HEK293 (cell line): Measurements from ENCODE around the gene ZFAND2B.

ENCODE experiments used
- CTCF ChIA-PET: fragments of 350-600 bp; formaldehyde crosslinking; extraction: SDS; loops from one replicate; lab custom pipeline; 2021; ENCODE audit warnings: antibody characterized with exemption; lab: Yijun Ruan, JAX
- POLR2A ChIA-PET: fragments of 300-600 bp; formaldehyde crosslinking; extraction: SDS; loops from one replicate; lab custom pipeline; 2020; ENCODE audit warnings: antibody characterized with exemption, inconsistent platforms; lab: Yijun Ruan, JAX
- H3K27ac ChIP-seq: fragments of 200-500 bp; sonication (Bioruptor generic); 2 replicates; pipeline ENCODE4 v1.5.1; 2014; ENCODE audit warnings: low read depth, low read length, control low read depth, inconsistent platforms; ENCODE audit errors: extremely low read depth
- H3K36me3 ChIP-seq, 2 experiments: fragments of 200-500 bp in 1 of 2; sonication (Bioruptor generic) in 1 of 2; 1 replicate in 1 of 2; 2 replicates in 1 of 2; pipeline ENCODE4 v1.5.1; 2014 to 2017; ENCODE audit warnings: inconsistent platforms in 2 of 2, low read length in 2 of 2; ENCODE audit not compliant: control insufficient read depth in 2 of 2, insufficient read depth in 1 of 2
- H3K4me1 ChIP-seq: fragments of 200-500 bp; sonication (Bioruptor generic); 2 replicates; pipeline ENCODE4 v1.5.1; 2014; ENCODE audit warnings: mild to moderate bottlenecking, low read length, inconsistent platforms; ENCODE audit not compliant: control insufficient read depth, insufficient read depth
- H3K4me3 ChIP-seq: 2 replicates; pipeline ENCODE4 v1.5.1; 2011; ENCODE audit warnings: low read depth, mild to moderate bottlenecking, control low read depth, low read length, moderate library complexity
- H3K9me3 ChIP-seq: fragments of 200-500 bp; sonication (Bioruptor generic); 2 replicates; pipeline ENCODE4 v1.5.1; 2014; ENCODE audit warnings: low read depth, low read length, inconsistent platforms; ENCODE audit not compliant: control insufficient read depth, insufficient read depth
- KLF1 ChIP-seq: fragments of 450-650 bp; formaldehyde crosslinking; IDR thresholded peaks from 2 replicates; pipeline ENCODE4 v1.5.1; 2016; ENCODE audit warnings: missing biosample characterization, missing genetic modification characterization
- REPIN1 ChIP-seq: fragments of 450-650 bp; formaldehyde crosslinking; IDR thresholded peaks from 2 replicates; pipeline ENCODE4 v1.5.1; 2017; ENCODE audit warnings: missing biosample characterization, missing genetic modification characterization, low read depth
- ZIC2 ChIP-seq: fragments of 450-650 bp; formaldehyde crosslinking; IDR thresholded peaks from 2 replicates; pipeline ENCODE4 v1.5.1; 2016; ENCODE audit warnings: missing biosample characterization, missing genetic modification characterization
- ZNF223 ChIP-seq: fragments of 450-650 bp; formaldehyde crosslinking; IDR thresholded peaks from 2 replicates; pipeline ENCODE4 v1.5.1; 2016; ENCODE audit warnings: missing biosample characterization, missing genetic modification characterization
- ZNF23 ChIP-seq: fragments of 450-650 bp; formaldehyde crosslinking; IDR thresholded peaks from 2 replicates; pipeline ENCODE4 v1.5.1; 2016; ENCODE audit warnings: missing biosample characterization, missing genetic modification characterization, borderline replicate concordance
- ZNF24 ChIP-seq: fragments of 450-650 bp; formaldehyde crosslinking; IDR thresholded peaks from 2 replicates; pipeline ENCODE4 v1.5.1; 2016; ENCODE audit warnings: missing biosample characterization, missing genetic modification characterization
- ZNF248 ChIP-seq: fragments of 450-650 bp; formaldehyde crosslinking; IDR thresholded peaks from 2 replicates; pipeline ENCODE4 v1.5.1; 2017; ENCODE audit warnings: missing biosample characterization, missing genetic modification characterization
- ZNF324 ChIP-seq: fragments of 450-650 bp; formaldehyde crosslinking; IDR thresholded peaks from 2 replicates; pipeline ENCODE4 v1.5.1; 2016; ENCODE audit warnings: missing biosample characterization, missing genetic modification characterization
- ZNF600 ChIP-seq: fragments of 450-650 bp; formaldehyde crosslinking; IDR thresholded peaks from 2 replicates; pipeline ENCODE4 v1.5.1; 2016; ENCODE audit warnings: missing biosample characterization, missing genetic modification characterization
- ZNF623 ChIP-seq: fragments of 450-650 bp; formaldehyde crosslinking; IDR thresholded peaks from 2 replicates; pipeline ENCODE4 v1.5.1; 2016; ENCODE audit warnings: missing biosample characterization, missing genetic modification characterization
- ZNF658 ChIP-seq: fragments of 450-650 bp; formaldehyde crosslinking; IDR thresholded peaks from 2 replicates; pipeline ENCODE4; 2016; ENCODE audit warnings: missing biosample characterization, missing genetic modification characterization
- ZSCAN23 ChIP-seq: fragments of 450-650 bp; formaldehyde crosslinking; IDR thresholded peaks from 2 replicates; pipeline ENCODE4 v1.5.1; 2016; ENCODE audit warnings: missing biosample characterization, missing genetic modification characterization
- ZSCAN30 ChIP-seq: fragments of 450-650 bp; IDR thresholded peaks from 2 replicates; pipeline ENCODE4 v1.5.1; 2018; ENCODE audit warnings: missing biosample characterization, mild to moderate bottlenecking, missing genetic modification characterization, moderate library complexity
- TF ChIP-seq, protein P1 (sequence below): fragments of 450-650 bp; formaldehyde crosslinking; IDR thresholded peaks from 2 replicates; pipeline ENCODE4 v1.5.1; 2016; ENCODE audit warnings: missing biosample characterization, missing genetic modification characterization
- TF ChIP-seq, protein P2 (sequence below): fragments of 450-650 bp; formaldehyde crosslinking; optimal IDR thresholded peaks from 2 replicates; pipeline ENCODE3; 2016; ENCODE audit warnings: missing biosample characterization, mild to moderate bottlenecking, missing genetic modification characterization
- TF ChIP-seq, protein P3 (sequence below): IDR thresholded peaks from 2 replicates; pipeline ENCODE4 v1.6.1; 2011; ENCODE audit warnings: mild to moderate bottlenecking, low read depth, low read length, borderline replicate concordance
- TF ChIP-seq, protein P4 (sequence below): fragments of 450-650 bp; IDR thresholded peaks from 2 replicates; pipeline ENCODE4 v1.5.1; 2018; ENCODE audit warnings: missing biosample characterization, mild to moderate bottlenecking, missing genetic modification characterization

Gene ZFAND2B

DNA sequence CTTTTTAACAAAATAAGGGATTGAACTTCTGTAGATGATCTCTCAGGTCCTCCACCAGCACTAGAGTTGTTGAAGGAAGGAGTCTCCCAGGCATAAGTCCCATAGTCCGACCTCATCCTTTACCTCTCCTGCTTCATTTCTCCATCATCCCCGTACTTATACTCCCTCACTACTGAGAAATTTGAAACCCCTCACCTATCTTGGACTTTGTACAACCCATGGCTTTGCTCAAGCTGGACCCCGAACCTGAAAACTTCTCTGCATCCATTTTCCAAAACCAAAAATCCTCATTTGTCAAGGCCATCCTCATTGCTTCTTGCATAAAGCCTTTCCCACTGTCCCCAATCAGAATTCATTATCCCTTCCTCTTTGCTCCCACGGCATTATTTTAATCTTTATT is 45.5 kb upstream of the ZFAND2B start:
- no peaks in the 10 kb centered on the region for H3K9me3 ChIP-seq
- H3K27ac ChIP-seq, result no peak overlapping the region
- peaks cover 0 to 21% of the 10 kb centered on the region in 2 experiments for H3K36me3 ChIP-seq
- TF ChIP-seq ZIC2 (tag by site-specific recombination), result no peak
- TF ChIP-seq REPIN1, result no peak
- no peak for TF ChIP-seq ZNF324
- ChIA-PET CTCF (interaction anchor here (0.6 to 6.4 kb wide), 3 partner anchors 10 to 231 kb away, joined by 6 to 71 read pairs (median 32); partner anchors contain the start of gene SLC23A3), POLR2A (no interaction called here)
- peak overlapping the region; percentile 83 for H3K4me3 ChIP-seq
- H3K4me1 ChIP-seq, result peaks cover 5% of the 10 kb centered on the region; the same call in 1 of the 2 replicates

DNA sequence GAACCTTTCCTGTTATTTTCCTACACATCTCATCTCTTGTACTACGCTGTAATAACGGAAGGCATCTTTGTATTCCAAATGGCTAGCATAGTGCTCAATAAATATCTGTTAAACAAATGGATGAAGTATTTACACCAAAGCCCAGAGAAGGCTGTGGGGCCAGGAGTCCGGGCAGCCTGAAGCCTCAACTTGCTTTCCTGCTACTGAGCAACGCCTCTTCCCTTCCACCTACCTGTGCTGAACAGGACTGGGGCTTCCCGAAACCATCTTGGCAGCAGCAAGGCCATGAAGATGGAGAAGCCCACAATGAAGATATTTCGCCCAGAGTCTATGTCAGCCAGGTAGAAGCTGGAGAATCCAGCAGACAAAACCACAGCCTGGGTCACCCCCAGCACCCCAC is 43.4 kb upstream of the ZFAND2B start:
- peaks cover 5% of the 10 kb centered on the region; the same call in 1 of the 2 replicates for H3K4me1 ChIP-seq
- ChIA-PET POLR2A (no interaction called here), CTCF (interaction anchor here (0.6 to 5.1 kb wide), 7 partner anchors 9 to 686 kb away, joined by 3 to 25 read pairs (median 4); no protein-coding TSS in a partner anchor)
- H3K36me3 ChIP-seq, result peaks cover 0 to under 1% of the 10 kb centered on the region in 2 experiments; a peak in 1 of 3 replicates
- no peak overlapping the region for H3K4me3 ChIP-seq
- no peaks in the 10 kb centered on the region for H3K9me3 ChIP-seq
- no peak overlapping the region for H3K27ac ChIP-seq
- TF ChIP-seq, protein P1, sequence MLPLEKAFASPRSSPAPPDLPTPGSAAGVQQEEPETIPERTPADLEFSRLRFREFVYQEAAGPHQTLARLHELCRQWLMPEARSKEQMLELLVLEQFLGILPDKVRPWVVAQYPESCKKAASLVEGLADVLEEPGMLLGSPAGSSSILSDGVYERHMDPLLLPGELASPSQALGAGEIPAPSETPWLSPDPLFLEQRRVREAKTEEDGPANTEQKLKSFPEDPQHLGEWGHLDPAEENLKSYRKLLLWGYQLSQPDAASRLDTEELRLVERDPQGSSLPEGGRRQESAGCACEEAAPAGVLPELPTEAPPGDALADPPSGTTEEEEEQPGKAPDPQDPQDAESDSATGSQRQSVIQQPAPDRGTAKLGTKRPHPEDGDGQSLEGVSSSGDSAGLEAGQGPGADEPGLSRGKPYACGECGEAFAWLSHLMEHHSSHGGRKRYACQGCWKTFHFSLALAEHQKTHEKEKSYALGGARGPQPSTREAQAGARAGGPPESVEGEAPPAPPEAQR, result no peak
- TF ChIP-seq ZSCAN30 (no peak), ZSCAN23 (tag by site-specific recombination) (no peak), ZNF23 (tag by site-specific recombination) (no peak), ZNF24 (tag by site-specific recombination) (no peak), ZNF658 (tag by site-specific recombination) (no peak)
- TF ChIP-seq, protein P2, sequence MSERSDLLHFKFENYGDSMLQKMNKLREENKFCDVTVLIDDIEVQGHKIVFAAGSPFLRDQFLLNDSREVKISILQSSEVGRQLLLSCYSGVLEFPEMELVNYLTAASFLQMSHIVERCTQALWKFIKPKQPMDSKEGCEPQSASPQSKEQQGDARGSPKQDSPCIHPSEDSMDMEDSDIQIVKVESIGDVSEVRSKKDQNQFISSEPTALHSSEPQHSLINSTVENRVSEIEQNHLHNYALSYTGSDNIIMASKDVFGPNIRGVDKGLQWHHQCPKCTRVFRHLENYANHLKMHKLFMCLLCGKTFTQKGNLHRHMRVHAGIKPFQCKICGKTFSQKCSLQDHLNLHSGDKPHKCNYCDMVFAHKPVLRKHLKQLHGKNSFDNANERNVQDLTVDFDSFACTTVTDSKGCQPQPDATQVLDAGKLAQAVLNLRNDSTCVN (tag by site-specific recombination), result no peak

DNA sequence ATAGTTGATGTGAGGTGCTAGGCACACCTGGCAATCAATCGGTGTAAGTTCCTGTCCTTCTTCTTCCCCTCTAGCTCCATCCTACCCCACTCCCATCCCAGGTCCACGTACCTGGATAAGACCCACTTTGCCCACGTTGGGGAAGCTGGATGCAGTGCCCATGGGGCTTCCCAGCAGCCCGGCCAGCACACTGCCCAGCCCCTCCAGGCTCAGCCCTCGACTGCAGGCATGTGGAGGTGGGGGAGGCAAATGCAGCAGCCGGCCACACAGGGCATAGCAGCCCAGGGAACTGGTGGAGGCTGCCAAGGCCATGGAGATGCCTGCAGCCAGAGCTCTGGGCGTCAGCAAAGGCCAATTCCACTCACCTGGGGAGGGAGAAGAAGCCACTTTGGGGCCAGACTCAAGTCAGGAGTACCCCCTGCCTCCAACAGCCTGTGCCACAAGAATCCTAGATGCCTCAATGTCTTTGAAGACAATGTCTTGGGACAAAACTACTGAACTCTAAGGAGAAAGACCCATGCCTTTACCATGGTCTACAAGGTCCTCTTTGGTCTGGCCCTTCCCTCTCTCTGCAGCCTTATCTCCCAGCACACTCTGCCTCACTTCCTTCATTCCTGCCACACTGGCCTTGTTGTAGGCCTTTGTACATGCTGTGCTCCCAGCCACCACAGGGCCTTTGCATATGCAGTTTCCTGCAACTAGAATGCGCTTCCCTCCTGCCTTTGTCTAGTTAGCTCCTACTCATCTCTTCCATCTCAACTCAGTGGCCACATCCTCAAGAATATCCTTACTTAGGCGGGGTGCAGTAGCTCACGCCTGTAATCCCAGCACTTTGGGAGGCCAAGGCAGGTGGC is 41.3 kb upstream of the ZFAND2B start:
- CTCF ChIA-PET, result interaction anchor here (1.1 to 5.1 kb wide), 2 partner anchors 129 to 133 kb away, joined by 3 to 25 read pairs; no protein-coding TSS in a partner anchor

DNA sequence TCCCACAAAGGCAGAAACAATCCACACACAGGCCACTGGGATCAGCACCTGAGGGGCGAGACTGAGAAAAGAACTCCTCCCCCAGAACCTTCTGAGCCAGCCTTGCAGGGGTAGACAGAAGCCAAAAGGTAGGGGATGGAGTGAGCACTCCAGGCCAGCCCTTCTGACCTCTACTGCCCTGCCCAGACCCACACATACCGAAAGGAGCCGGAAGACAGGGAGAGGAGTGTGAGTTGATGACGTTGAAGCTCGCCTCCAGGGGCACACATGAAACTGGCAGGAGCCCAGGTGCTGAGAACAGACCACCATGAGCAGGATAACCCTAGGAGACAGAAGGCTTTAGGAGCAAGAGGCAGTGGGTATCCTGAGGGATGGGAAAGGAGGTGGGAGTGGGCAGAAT is 38.6 kb upstream of the ZFAND2B start:
- H3K9me3 ChIP-seq, result no peaks in the 10 kb centered on the region
- TF ChIP-seq, protein P3, sequence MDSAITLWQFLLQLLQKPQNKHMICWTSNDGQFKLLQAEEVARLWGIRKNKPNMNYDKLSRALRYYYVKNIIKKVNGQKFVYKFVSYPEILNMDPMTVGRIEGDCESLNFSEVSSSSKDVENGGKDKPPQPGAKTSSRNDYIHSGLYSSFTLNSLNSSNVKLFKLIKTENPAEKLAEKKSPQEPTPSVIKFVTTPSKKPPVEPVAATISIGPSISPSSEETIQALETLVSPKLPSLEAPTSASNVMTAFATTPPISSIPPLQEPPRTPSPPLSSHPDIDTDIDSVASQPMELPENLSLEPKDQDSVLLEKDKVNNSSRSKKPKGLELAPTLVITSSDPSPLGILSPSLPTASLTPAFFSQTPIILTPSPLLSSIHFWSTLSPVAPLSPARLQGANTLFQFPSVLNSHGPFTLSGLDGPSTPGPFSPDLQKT, result no peak
- TF ChIP-seq, protein P4, sequence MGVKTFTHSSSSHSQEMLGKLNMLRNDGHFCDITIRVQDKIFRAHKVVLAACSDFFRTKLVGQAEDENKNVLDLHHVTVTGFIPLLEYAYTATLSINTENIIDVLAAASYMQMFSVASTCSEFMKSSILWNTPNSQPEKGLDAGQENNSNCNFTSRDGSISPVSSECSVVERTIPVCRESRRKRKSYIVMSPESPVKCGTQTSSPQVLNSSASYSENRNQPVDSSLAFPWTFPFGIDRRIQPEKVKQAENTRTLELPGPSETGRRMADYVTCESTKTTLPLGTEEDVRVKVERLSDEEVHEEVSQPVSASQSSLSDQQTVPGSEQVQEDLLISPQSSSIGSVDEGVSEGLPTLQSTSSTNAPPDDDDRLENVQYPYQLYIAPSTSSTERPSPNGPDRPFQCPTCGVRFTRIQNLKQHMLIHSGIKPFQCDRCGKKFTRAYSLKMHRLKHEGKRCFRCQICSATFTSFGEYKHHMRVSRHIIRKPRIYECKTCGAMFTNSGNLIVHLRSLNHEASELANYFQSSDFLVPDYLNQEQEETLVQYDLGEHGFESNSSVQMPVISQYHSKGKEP (tag by site-specific recombination), result no peak
- TF ChIP-seq ZNF223 (no peak), ZNF248 (no peak)
- no peak overlapping the region for H3K4me3 ChIP-seq
- ChIA-PET POLR2A (interaction anchor here (0.6 kb wide), 1 partner anchor 259 kb away, joined by 4 read pairs; no protein-coding TSS in a partner anchor), CTCF (interaction anchor here (0.5 to 0.6 kb wide), 2 partner anchors 127 to 645 kb away, joined by 3 read pairs; no protein-coding TSS in a partner anchor)
- no peak overlapping the region for H3K27ac ChIP-seq
- H3K36me3 ChIP-seq, result peaks cover 0 to 16% of the 10 kb centered on the region in 2 experiments; a peak in 1 of 3 replicates
- H3K4me1 ChIP-seq, result no peaks in the 10 kb centered on the region

More for the DNA sequence above, 41.3 kb upstream of the ZFAND2B start:
- no peak overlapping the region for H3K27ac ChIP-seq
- H3K9me3 ChIP-seq, result no peaks in the 10 kb centered on the region
- no peak overlapping the region for H3K4me3 ChIP-seq
- H3K4me1 ChIP-seq, result peaks cover 3% of the 10 kb centered on the region; the same call in 1 of the 2 replicates
- POLR2A ChIA-PET, result no interaction called here
- H3K36me3 ChIP-seq, result no peaks in the 10 kb centered on the region
- TF ChIP-seq ZNF600 (tag by site-specific recombination), result no peak
- peak; percentile 91 for TF ChIP-seq ZNF623 (tag by site-specific recombination)
- TF ChIP-seq KLF1 (tag by site-specific recombination), result no peak
